ENCODE data around the gene LUC7L2. TPM values are rescaled to one million over a fixed set of nuclear protein-coding genes. Genes with fewer than 3 reads are reported as not detected.

Gene LUC7L2
- total RNA-seq, 4 donors from 2014 or later = 46.6 to 78.9 (median 61.1) TPM

GRCh38 chr7:139365336-139365735 lies 5.6 kb downstream of the LUC7L2 start:
- ATAC-seq (ENCODE audit: low FRiP score) (no peak), DNase-seq (ENCODE audit: low spot score) (no peak)
- TF ChIP-seq CTCF (IDR thresholded peaks at IDR 0.05) = no peak

GRCh38 chr7:139366400-139366799 lies 6.7 kb downstream of the LUC7L2 start:
- ATAC-seq (ENCODE audit: low FRiP score) (no peak), DNase-seq (ENCODE audit: low spot score) (no peak)
- TF ChIP-seq CTCF (IDR thresholded peaks at IDR 0.05) = no peak

- DNase-seq (ENCODE audit: low spot score) (no peak), ATAC-seq (ENCODE audit: low FRiP score) (no peak)
- TF ChIP-seq CTCF (IDR thresholded peaks at IDR 0.05) = no peak
Measured at GRCh38 chr7:139367438-139368155, 7.9 kb downstream of the LUC7L2 start.

GRCh38 chr7:139370301-139370942 lies 10.7 kb downstream of the LUC7L2 start:
- TF ChIP-seq CTCF (IDR thresholded peaks at IDR 0.05) = no peak
- DNase-seq (ENCODE audit: low spot score) (no peak), ATAC-seq (ENCODE audit: low FRiP score) (no peak)

GRCh38 chr7:139370943-139371313 lies 11.2 kb downstream of the LUC7L2 start:
- DNase-seq (ENCODE audit: low spot score) = no peak
- ATAC-seq (ENCODE audit: low FRiP score) = no peak
- TF ChIP-seq CTCF (IDR thresholded peaks at IDR 0.05) = no peak

- no peak for DNase-seq (ENCODE audit: low spot score)
- no peak for TF ChIP-seq CTCF (IDR thresholded peaks at IDR 0.05)
- no peak for ATAC-seq (ENCODE audit: low FRiP score)
Measured at GRCh38 chr7:139374246-139374645, 14.6 kb downstream of the LUC7L2 start.

GRCh38 chr7:139382439-139382838 lies 22.7 kb downstream of the LUC7L2 start:
- ATAC-seq (ENCODE audit: low FRiP score) (no peak), DNase-seq (ENCODE audit: low spot score) (no peak)
- TF ChIP-seq CTCF (IDR thresholded peaks at IDR 0.05) = no peak

All from omental fat pad (tissue), 4 donors.